ENCODE data around the gene SIX1.

DNA sequence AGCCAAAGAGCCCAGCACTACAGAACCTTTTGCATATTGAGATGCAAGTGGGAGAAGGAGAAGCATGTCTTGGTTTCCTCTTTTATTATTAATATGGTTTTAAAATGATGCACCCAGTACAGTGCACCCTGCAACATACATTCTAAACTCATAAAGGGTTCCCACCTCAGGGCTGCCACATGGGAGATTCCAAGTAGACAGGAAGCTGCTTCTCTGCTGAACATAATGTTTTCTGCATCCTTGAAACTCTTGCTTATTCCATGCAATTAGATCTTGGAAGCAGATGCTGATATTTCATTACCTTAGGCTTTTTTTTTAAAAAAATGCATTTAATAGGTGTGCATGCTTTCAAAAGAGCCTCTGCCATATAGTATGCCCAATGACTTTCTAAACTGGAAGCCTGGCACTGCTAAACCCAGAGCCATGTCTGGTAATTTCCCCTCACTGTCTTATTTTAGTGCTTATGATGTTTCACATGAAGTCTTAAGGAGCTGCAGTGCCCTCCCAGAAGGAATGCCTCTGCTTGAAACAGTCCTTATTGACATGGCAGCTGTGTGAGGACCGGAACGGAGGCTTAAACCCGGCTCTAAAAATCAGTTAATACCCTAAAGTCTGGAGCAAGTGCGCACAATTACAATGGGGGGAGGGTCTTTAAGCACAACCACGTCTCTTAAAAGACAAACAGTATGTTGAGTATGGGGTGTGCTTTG is 2.0 kb upstream of the SIX1 start:
- TF ChIP-seq, protein P1, sequence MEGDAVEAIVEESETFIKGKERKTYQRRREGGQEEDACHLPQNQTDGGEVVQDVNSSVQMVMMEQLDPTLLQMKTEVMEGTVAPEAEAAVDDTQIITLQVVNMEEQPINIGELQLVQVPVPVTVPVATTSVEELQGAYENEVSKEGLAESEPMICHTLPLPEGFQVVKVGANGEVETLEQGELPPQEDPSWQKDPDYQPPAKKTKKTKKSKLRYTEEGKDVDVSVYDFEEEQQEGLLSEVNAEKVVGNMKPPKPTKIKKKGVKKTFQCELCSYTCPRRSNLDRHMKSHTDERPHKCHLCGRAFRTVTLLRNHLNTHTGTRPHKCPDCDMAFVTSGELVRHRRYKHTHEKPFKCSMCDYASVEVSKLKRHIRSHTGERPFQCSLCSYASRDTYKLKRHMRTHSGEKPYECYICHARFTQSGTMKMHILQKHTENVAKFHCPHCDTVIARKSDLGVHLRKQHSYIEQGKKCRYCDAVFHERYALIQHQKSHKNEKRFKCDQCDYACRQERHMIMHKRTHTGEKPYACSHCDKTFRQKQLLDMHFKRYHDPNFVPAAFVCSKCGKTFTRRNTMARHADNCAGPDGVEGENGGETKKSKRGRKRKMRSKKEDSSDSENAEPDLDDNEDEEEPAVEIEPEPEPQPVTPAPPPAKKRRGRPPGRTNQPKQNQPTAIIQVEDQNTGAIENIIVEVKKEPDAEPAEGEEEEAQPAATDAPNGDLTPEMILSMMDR (IDR thresholded peaks at IDR 0.05), result no peak
- TF ChIP-seq POLR2AphosphoS5 (IDR thresholded peaks at IDR 0.05), result no peak

Data from gastroesophageal sphincter (tissue), 3 donors.